Measurements from ENCODE around the gene ALDH9A1. TPM values are rescaled to one million over a fixed set of nuclear protein-coding genes. Genes with fewer than 3 reads are reported as not detected.

Gene ALDH9A1
- polyA plus RNA-seq, 3 donors = 93.0 to 131 (median 115) TPM

Other genes starting within 250 kb of the ALDH9A1 start
- gene LRRC52, start 154.6 kb downstream of the ALDH9A1 start, polyA plus RNA-seq (ENCODE audit: insufficient read length in 3 of 3) = not detected
- gene MGST3, start 67.3 kb downstream of the ALDH9A1 start, polyA plus RNA-seq (ENCODE audit: insufficient read length in 3 of 3) = 100 to 1,000 TPM; 196 to 221 (median 202) TPM
- 100 to 1,000 TPM; 151 to 180 (median 168) TPM for gene TMCO1, start 70.3 kb upstream of the ALDH9A1 start, polyA plus RNA-seq (ENCODE audit: insufficient read length in 3 of 3)
- gene UCK2, start 129.1 kb upstream of the ALDH9A1 start, polyA plus RNA-seq (ENCODE audit: insufficient read length in 3 of 3) = 10 to 100 TPM; 21.1 to 24.7 (median 24.1) TPM

Measured in renal cortex interstitium (tissue), 3 donors.